MCF 10A (cell line): Measurements from ENCODE around the gene ERBB3. TPM values are rescaled to one million over a fixed set of nuclear protein-coding genes. Genes with fewer than 3 reads are reported as not detected.

Experiments used
- BruUV-seq: library from RNA; stranded (reverse); fragments of 400-500 nt; replicated peaks from 2 replicates; lab custom pipeline; 2021; lab: Mats Ljungman, UMichigan
- CTCF ChIA-PET: fragments of 300-600 bp; sonication (Branson Sonifier 250); formaldehyde crosslinking; extraction: SDS; loops from one replicate; lab custom pipeline; 2021; ENCODE audit warnings: antibody characterized with exemption, inconsistent platforms; lab: Yijun Ruan, JAX
- POLR2A ChIA-PET: fragments of 300-600, 350-650 bp; sonication (Branson Sonifier 250); formaldehyde crosslinking; extraction: SDS; loops from one replicate; lab custom pipeline; 2020; ENCODE audit warnings: antibody characterized with exemption, inconsistent platforms; lab: Yijun Ruan, JAX
- DNase-seq: peaks from one replicate; pipeline ENCODE4 v3.0.0-alpha.2; 2018; ENCODE audit not compliant: unreplicated experiment
- H3K27ac Mint-ChIP-seq: one replicate; pipeline ENCODE4 v1.8.0; 2022; ENCODE audit warnings: mild to moderate bottlenecking, low read depth, mixed read lengths; ENCODE audit not compliant: unreplicated experiment
- H3K27me3 Mint-ChIP-seq: one replicate; pipeline ENCODE4 v1.8.0; 2022; ENCODE audit warnings: mixed read lengths; ENCODE audit not compliant: insufficient read depth, unreplicated experiment
- H3K36me3 Mint-ChIP-seq: one replicate; pipeline ENCODE4 v1.8.0; 2022; ENCODE audit warnings: mild to moderate bottlenecking, moderate library complexity, mixed read lengths; ENCODE audit not compliant: insufficient read depth, unreplicated experiment
- H3K4me1 Mint-ChIP-seq: one replicate; pipeline ENCODE4 v1.8.0; 2022; ENCODE audit warnings: mixed read lengths; ENCODE audit not compliant: insufficient read depth, unreplicated experiment
- H3K4me3 Mint-ChIP-seq: one replicate; pipeline ENCODE4 v1.8.0; 2022; ENCODE audit warnings: mild to moderate bottlenecking, moderate library complexity, mixed read lengths; ENCODE audit not compliant: unreplicated experiment
- H3K9me3 Mint-ChIP-seq: one replicate; pipeline ENCODE4 v1.8.0; 2022; ENCODE audit warnings: mixed read lengths; ENCODE audit not compliant: unreplicated experiment
- intact Hi-C: fragments of 100-400 bp; cut with micrococcal nuclease; formaldehyde crosslinking; loops from 2 replicates; pipeline ENCODE4 v1.14.1; 2022
- total RNA-seq: library from RNA; stranded (reverse); gene quantifications from 2 replicates; pipeline ENCODE4 v1.2.3, GENCODE V29; 2022
- TF ChIP-seq, protein P1 (sequence below): fragments of 200-600 bp; IDR thresholded peaks from one replicate; pipeline ENCODE4 v1.8.0; 2022; ENCODE audit warnings: antibody characterized with exemption, mild to moderate bottlenecking; ENCODE audit not compliant: unreplicated experiment

Gene ERBB3
- total RNA-seq, 1 experiment from 2014 or later, result 3.7 TPM

DNA sequence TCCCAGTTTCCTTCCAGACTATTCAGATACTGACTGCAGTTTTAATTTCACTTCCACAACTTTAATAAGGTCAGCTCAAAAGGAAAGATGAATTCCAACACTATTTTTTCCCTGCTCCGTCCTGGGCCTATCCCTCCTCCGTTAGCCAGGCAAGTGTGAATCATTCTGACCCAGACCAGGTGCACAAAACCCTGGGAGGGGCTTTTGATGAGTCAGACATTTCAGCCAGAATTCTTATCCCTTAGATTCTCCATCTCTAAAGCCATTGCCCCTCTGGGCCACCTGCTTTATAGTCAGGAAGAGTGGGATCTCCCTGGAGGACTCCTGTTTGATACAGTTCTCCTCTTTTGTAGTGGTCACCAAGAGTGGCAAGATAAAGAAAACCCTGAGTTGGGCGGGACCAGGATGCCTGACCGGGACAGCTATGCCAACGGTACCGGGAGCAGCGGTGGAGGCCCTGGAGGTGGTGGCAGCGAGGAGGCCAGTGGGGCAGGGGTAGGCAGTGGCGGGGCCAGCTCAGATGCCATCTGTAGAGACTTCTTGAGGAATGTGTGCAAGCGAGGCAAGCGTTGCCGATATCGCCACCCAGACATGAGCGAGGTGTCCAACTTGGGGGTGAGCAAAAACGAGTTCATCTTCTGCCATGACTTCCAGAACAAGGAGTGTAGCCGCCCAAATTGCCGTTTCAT, 40.3 kb downstream of the ERBB3 start:
- peak; percentile 51 for DNase-seq
- TF ChIP-seq, protein P1, sequence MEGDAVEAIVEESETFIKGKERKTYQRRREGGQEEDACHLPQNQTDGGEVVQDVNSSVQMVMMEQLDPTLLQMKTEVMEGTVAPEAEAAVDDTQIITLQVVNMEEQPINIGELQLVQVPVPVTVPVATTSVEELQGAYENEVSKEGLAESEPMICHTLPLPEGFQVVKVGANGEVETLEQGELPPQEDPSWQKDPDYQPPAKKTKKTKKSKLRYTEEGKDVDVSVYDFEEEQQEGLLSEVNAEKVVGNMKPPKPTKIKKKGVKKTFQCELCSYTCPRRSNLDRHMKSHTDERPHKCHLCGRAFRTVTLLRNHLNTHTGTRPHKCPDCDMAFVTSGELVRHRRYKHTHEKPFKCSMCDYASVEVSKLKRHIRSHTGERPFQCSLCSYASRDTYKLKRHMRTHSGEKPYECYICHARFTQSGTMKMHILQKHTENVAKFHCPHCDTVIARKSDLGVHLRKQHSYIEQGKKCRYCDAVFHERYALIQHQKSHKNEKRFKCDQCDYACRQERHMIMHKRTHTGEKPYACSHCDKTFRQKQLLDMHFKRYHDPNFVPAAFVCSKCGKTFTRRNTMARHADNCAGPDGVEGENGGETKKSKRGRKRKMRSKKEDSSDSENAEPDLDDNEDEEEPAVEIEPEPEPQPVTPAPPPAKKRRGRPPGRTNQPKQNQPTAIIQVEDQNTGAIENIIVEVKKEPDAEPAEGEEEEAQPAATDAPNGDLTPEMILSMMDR, result no peak
- CTCF ChIA-PET, result interaction anchor here (0.6 to 3.8 kb wide), 30 partner anchors 8 to 1681 kb away, joined by 3 to 57 read pairs (median 4); partner anchors contain the start of genes ANKRD52, ESYT1, MYL6 and RNF41
- no peaks in the 10 kb centered on the region for H3K9me3 Mint-ChIP-seq
- POLR2A ChIA-PET, result interaction anchor here (0.6 to 6.7 kb wide), 16 partner anchors 8 to 303 kb away, joined by 3 to 249 read pairs (median 10); partner anchors contain the start of genes ANKRD52, ERBB3, ESYT1 and MYL6
- intact Hi-C loops, result no loop called here
- H3K36me3 Mint-ChIP-seq, result peaks cover 33% of the 10 kb centered on the region
- no TSS peak for BruUV-seq
- H3K4me3 Mint-ChIP-seq, result peak overlapping the region; percentile 95
- H3K4me1 Mint-ChIP-seq, result peaks cover 12% of the 10 kb centered on the region
- H3K27me3 Mint-ChIP-seq, result no peaks in the 10 kb centered on the region
- peak overlapping the region; percentile 100 for H3K27ac Mint-ChIP-seq

DNA sequence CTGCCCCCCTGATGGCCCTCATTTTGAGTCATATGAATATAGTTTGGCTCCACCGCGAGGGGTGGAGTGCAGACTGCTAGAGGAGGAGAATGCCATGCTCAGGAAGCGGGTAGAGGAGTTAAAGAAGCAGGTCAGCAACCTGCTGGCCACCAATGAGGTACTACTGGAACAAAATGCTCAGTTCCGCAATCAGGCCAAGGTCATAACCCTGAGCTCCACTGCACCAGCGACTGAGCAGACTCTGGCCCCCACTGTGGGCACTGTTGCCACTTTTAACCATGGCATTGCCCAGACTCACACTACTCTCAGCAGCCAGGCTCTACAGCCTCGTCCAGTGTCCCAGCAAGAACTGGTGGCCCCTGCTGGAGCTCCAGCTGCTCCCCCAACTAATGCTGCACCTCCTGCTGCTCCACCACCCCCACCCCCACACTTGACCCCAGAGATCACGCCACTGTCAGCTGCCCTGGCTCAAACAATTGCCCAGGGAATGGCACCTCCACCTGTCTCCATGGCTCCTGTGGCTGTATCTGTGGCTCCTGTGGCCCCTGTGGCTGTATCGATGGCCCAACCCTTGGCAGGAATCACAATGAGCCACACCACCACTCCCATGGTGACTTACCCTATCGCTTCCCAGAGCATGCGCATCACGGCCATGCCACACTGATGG, 41.4 kb downstream of the ERBB3 start:
- TF ChIP-seq, protein P1, result no peak
- BruUV-seq, result no TSS peak
- no peaks in the 10 kb centered on the region for H3K27me3 Mint-ChIP-seq
- H3K9me3 Mint-ChIP-seq, result no peaks in the 10 kb centered on the region
- peaks cover 32% of the 10 kb centered on the region for H3K36me3 Mint-ChIP-seq
- H3K4me1 Mint-ChIP-seq, result peaks cover 18% of the 10 kb centered on the region
- DNase-seq, result no peak
- ChIA-PET POLR2A (interaction anchor here (4.9 kb wide), 1 partner anchor 39 kb away, joined by 70 read pairs; the partner anchor contains the start of gene MYL6), CTCF (interaction anchor here (0.6 kb wide), 1 partner anchor 42 kb away, joined by 5 read pairs; no protein-coding TSS in a partner anchor)
- intact Hi-C loops, result no loop called here
- H3K4me3 Mint-ChIP-seq, result no peak overlapping the region
- H3K27ac Mint-ChIP-seq, result no peak overlapping the region

DNA sequence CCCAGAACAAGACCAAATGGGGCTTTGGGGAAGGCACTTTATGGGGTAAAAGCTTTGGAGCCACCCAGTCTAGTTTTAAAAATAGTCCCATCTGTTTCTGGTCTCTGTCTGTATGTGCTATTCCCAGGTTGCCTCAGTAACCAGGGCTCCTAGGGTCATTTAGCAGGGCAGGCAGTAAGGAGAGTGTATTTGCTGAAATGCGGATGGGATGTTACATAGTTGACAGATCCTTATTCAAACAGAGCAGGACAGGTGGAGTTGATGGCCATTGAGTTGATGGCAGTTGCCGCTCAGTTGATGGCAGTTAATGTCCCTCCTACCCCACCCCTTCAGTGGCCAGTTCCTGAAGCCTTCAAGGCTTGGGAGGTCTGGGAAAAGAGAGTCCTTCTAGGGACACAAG, 42.7 kb downstream of the ERBB3 start:
- CTCF ChIA-PET, result interaction anchor here (0.5 to 2.0 kb wide), 7 partner anchors 66 to 1026 kb away, joined by 3 to 15 read pairs (median 4); partner anchors contain the start of gene SMARCC2
- intact Hi-C loops, result no loop called here
- Mint-ChIP-seq H3K36me3 (peaks cover 24% of the 10 kb centered on the region), H3K27ac (no peak overlapping the region), H3K4me1 (peaks cover 31% of the 10 kb centered on the region), H3K27me3 (no peaks in the 10 kb centered on the region), H3K9me3 (no peaks in the 10 kb centered on the region), H3K4me3 (no peak overlapping the region)
- TF ChIP-seq, protein P1, result no peak
- DNase-seq, result no peak
- no TSS peak for BruUV-seq
- POLR2A ChIA-PET, result interaction anchor here (4.4 kb wide), 1 partner anchor 99 kb away, joined by 29 read pairs; the partner anchor contains the start of gene RNF41

DNA sequence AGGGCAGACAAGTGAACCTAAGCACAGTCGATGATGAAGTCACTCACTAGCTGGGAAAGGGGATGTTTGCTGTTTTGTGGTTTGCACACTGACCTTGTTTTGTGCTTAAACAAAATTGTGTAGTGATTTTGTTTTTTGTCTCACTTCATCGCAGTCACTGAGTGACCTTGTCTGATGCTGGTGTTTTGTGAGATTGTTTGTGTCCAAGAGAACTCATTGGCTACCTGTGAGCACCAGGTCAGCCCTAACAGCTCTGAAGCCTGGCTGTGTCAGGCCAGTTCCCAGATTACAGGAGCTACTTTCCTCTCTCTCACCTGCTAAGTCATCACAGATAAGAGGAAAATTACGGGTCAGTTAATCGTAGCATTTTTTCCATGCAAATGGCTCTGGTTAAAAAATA, 44.2 kb downstream of the ERBB3 start:
- no peak for DNase-seq
- Mint-ChIP-seq H3K36me3 (peaks cover 14% of the 10 kb centered on the region), H3K4me1 (peaks cover 26% of the 10 kb centered on the region), H3K4me3 (no peak overlapping the region), H3K27ac (no peak overlapping the region), H3K27me3 (no peaks in the 10 kb centered on the region), H3K9me3 (no peaks in the 10 kb centered on the region)
- ChIA-PET POLR2A (interaction anchor here (0.9 to 4.4 kb wide), 7 partner anchors 20 to 175 kb away, joined by 3 to 29 read pairs (median 4); partner anchors contain the start of genes MYL6, PA2G4, RNF41 and SMARCC2), CTCF (interaction anchor here (0.6 to 3.7 kb wide), 13 partner anchors 7 to 386 kb away, joined by 3 to 15 read pairs (median 5); partner anchors contain the start of genes ANKRD52, ERBB3, MYL6 and MYL6B)
- BruUV-seq, result no TSS peak
- TF ChIP-seq, protein P1, result no peak
- intact Hi-C loops, result no loop called here
